Stomach (tissue), 19 donors: ENCODE measurements around the gene APLNR. TPM values are rescaled to one million over a fixed set of nuclear protein-coding genes. Genes with fewer than 3 reads are reported as not detected.
"Not testable (repeated sequence)": the region's sequence is repeated elsewhere in the genome, so short reads cannot be mapped to it uniquely, and the experiment has no call there.

Source experiments
- DNase-seq, 2 donors: peaks; one replicate each; pipeline versions ENCODE4 v3.0.0 to v3.0.0-alpha.2; 2013 to 2019
- H3K27ac ChIP-seq, 5 donors: fragments of 200-600 bp in 4 of 5; sonication (generic) in 4 of 5; one replicate each; pipeline ENCODE4 v1.5.1; 2013 to 2019; ENCODE audit warnings: mild to moderate bottlenecking in 1 of 5, moderate library complexity in 1 of 5
- H3K27me3 ChIP-seq, 3 donors: fragments of 200-600 bp; sonication (generic); one replicate each; pipeline ENCODE4 v1.5.1; 2017 to 2019; ENCODE audit warnings: mixed run types in 1 of 3
- H3K36me3 ChIP-seq, 4 donors: fragments of 200-600 bp; sonication (generic); 1 replicate in 3 of 4; 2 replicates in 1 of 4; pipeline ENCODE4 v1.5.1; 2016 to 2019
- H3K4me1 ChIP-seq, 4 donors: fragments of 200-600 bp; sonication (generic); one replicate each; pipeline ENCODE4 v1.5.1; 2016 to 2019
- H3K4me3 ChIP-seq, 4 donors: fragments of 200-600 bp; sonication (generic) in 3 of 4; one replicate each; pipeline ENCODE4 v1.5.1; 2016 to 2019; ENCODE audit warnings: mild to moderate bottlenecking in 1 of 4
- H3K9me3 ChIP-seq, 4 donors: fragments of 200-600 bp; sonication (generic); one replicate each; pipeline ENCODE4 v1.5.1; 2016 to 2019
- EP300 ChIP-seq: sonication (generic); formaldehyde crosslinking; IDR thresholded peaks from one replicate; pipeline ENCODE4 v1.6.1; 2017; ENCODE audit warnings: antibody characterized with exemption
- POLR2A ChIP-seq, 4 donors: fragments of 450-650 bp; IDR thresholded peaks; one replicate each; pipeline ENCODE4 v1.6.1; 2016; ENCODE audit warnings: antibody characterized with exemption in 4 of 4, control low read depth in 2 of 4, mild to moderate bottlenecking in 1 of 4, moderate library complexity in 1 of 4
- POLR2AphosphoS5 ChIP-seq, 3 donors: sonication (generic); formaldehyde crosslinking; IDR thresholded peaks; one replicate each; pipeline ENCODE4 v1.6.1; 2016; ENCODE audit warnings: antibody characterized with exemption in 3 of 3
- WGBS, 5 donors: extraction: QIAGEN DNeasy Blood & Tissue Kit in 3 of 5; methylation state at CpG; one replicate each; pipeline versions ENCODE4 v1.1.5 to v1.1.7; 2013 to 2018; 5-methylcytosine and 5-hydroxymethylcytosine counted together
- intact Hi-C: fragments of 100-400 bp; cut with DNase I; formaldehyde crosslinking; loops from one replicate; pipeline ENCODE4 v1.15.1; 2023; ENCODE audit warnings: low total_unique reads
- long read RNA-seq, 10 donors: transcript quantifications; one replicate each; lab custom pipeline, GENCODE V29; 2026
- polyA plus RNA-seq, 3 donors: library from polyadenylated mRNA; stranded (reverse); fragments of 200-250 nt; gene quantifications; one replicate each; pipeline ENCODE4 v1.2.3, GENCODE V29; 2013
- total RNA-seq, 5 donors: library from RNA; depleted of rRNA; stranded (reverse); fragments of >200 nt; gene quantifications; one replicate each; pipeline versions ENCODE4 v1.1.0 to v1.2.3, GENCODE V29; 2014 to 2016
- TF ChIP-seq, protein P1 (sequence below), 7 experiments: fragments of 450-650 bp in 4 of 7; fragments of 200-600 bp in 3 of 7; sonication (generic) in 3 of 7; IDR thresholded peaks; one replicate each; pipeline ENCODE4 v1.5.1; 2016 to 2019; ENCODE audit warnings: antibody characterized with exemption in 7 of 7, control low read depth in 2 of 7, mild to moderate bottlenecking in 1 of 7
- donor health status: healthy with polysubstance abuse.
- donor health status: Bipolar disorder and iron deficiency.
- donor health status: healthy.

APLNR gene
- total RNA-seq (10 to 100 TPM in 1 of 5 donors, 1 to 10 TPM in 2, not detected in 2; 2.3 to 12.1 (median 5.1) TPM), polyA plus RNA-seq (1 to 10 TPM in 1 of 3 donors, under 1 TPM in 2; 0.43 to 1.1 (median 1.00) TPM)
- long read RNA-seq, donor 1, transcript APLNR-202 (1 exons, 3,609 nt) = major isoform, 39 of 39 reads
- long read RNA-seq, donor 1, partial matches to known transcripts = 0 of 39 reads
- long read RNA-seq, donor 1, other reads (novel, unspliced or antisense) = 0 of 39 reads
- long read RNA-seq, donor 2, transcript APLNR-202 (1 exons, 3,609 nt) = major isoform, 29 of 30 reads
- long read RNA-seq, donor 2, partial matches to known transcripts = 0 of 30 reads
- long read RNA-seq, donor 2, other reads (novel, unspliced or antisense) = 0 of 30 reads
- long read RNA-seq, donor 3, transcript APLNR-202 (1 exons, 3,609 nt) = major isoform, 51 of 51 reads
- long read RNA-seq, donor 3, partial matches to known transcripts = 0 of 51 reads
- long read RNA-seq, donor 3, other reads (novel, unspliced or antisense) = 0 of 51 reads
- long read RNA-seq, donor 4, transcript APLNR-202 (1 exons, 3,609 nt) = major isoform, 9 of 9 reads
- long read RNA-seq, donor 4, partial matches to known transcripts = 0 of 9 reads
- long read RNA-seq, donor 4, other reads (novel, unspliced or antisense) = 0 of 9 reads
- long read RNA-seq, donor 5, transcript APLNR-202 (1 exons, 3,609 nt) = major isoform, 95 of 95 reads
- long read RNA-seq, donor 5, partial matches to known transcripts = 0 of 95 reads
- long read RNA-seq, donor 5, other reads (novel, unspliced or antisense) = 0 of 95 reads
- long read RNA-seq, donor 6, transcript APLNR-201 (2 exons, 1,726 nt) = minor isoform, 5 of 131 reads
- long read RNA-seq, donor 6, transcript APLNR-202 (1 exons, 3,609 nt) = major isoform, 126 of 131 reads
- long read RNA-seq, donor 6, partial matches to known transcripts = 0 of 131 reads
- long read RNA-seq, donor 6, other reads (novel, unspliced or antisense) = 0 of 131 reads
- long read RNA-seq, donor 7, transcript APLNR-202 (1 exons, 3,609 nt) = major isoform, 78 of 78 reads
- long read RNA-seq, donor 7, partial matches to known transcripts = 0 of 78 reads
- long read RNA-seq, donor 7, other reads (novel, unspliced or antisense) = 0 of 78 reads
- long read RNA-seq, donor 8, transcript APLNR-202 (1 exons, 3,609 nt) = major isoform, 58 of 59 reads
- long read RNA-seq, donor 8, partial matches to known transcripts = 0 of 59 reads
- long read RNA-seq, donor 8, other reads (novel, unspliced or antisense) = 0 of 59 reads
- long read RNA-seq, donor 9, transcript APLNR-202 (1 exons, 3,609 nt) = major isoform, 108 of 108 reads
- long read RNA-seq, donor 9, partial matches to known transcripts = 0 of 108 reads
- long read RNA-seq, donor 9, other reads (novel, unspliced or antisense) = 0 of 108 reads
- long read RNA-seq, donor 10, transcript APLNR-202 (1 exons, 3,609 nt) = major isoform, 23 of 24 reads
- long read RNA-seq, donor 10, partial matches to known transcripts = 0 of 24 reads
- long read RNA-seq, donor 10, other reads (novel, unspliced or antisense) = 0 of 24 reads

DNA sequence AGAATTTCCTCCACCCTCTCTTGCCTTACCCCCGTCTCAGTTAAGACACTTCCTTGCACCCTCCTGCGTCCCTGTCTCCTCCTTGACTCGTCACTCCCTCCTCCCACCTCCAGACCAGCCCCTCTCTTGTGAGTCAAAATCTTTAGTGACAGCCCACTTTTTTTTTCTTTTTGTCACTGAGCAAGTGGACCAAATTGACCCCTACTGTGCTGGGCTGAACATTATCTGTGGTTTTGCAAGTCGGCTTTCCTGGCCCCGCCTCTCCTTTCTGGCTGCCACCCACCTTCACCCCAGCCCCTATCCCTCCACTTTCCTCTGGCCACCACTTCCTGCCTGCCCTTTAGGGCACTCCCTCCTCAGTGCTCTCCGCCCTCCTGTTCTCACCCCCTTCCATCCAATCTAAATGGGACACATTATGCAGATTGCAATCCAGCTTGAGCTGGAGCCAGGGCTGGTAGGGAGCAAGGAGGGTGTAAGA, at the start of gene APLNR:
Gene APLNR (minus strand): TSS at position 47 of the 478 bp plus-strand sequence. CDS start 246 bp downstream, outside the sequence.
- H3K27ac ChIP-seq = peak within 1 kb of the TSS in 1 of 5 donors; percentile 34
- no peaks in the 10 kb centered on the region for H3K36me3 ChIP-seq
- peaks cover 0 to 55% (median 3%) of the 10 kb centered on the region in 3 donors for H3K27me3 ChIP-seq
- peaks cover 0 to 15% (median 6%) of the 10 kb centered on the region in 4 donors for H3K4me1 ChIP-seq
- intact Hi-C loops = no loop called here
- WGBS, 5 donors = 24 to 37% (median 25%) methylated on average over 6 of the region's 6 CpGs
- peak in 1 of 2 donors; percentile 47 for DNase-seq
- no peak within 1 kb of the TSS for H3K4me3 ChIP-seq
- no peaks in the 10 kb centered on the region for H3K9me3 ChIP-seq
- TF ChIP-seq POLR2A (IDR thresholded peaks at IDR 0.05) = no peak
- TF ChIP-seq, protein P1, sequence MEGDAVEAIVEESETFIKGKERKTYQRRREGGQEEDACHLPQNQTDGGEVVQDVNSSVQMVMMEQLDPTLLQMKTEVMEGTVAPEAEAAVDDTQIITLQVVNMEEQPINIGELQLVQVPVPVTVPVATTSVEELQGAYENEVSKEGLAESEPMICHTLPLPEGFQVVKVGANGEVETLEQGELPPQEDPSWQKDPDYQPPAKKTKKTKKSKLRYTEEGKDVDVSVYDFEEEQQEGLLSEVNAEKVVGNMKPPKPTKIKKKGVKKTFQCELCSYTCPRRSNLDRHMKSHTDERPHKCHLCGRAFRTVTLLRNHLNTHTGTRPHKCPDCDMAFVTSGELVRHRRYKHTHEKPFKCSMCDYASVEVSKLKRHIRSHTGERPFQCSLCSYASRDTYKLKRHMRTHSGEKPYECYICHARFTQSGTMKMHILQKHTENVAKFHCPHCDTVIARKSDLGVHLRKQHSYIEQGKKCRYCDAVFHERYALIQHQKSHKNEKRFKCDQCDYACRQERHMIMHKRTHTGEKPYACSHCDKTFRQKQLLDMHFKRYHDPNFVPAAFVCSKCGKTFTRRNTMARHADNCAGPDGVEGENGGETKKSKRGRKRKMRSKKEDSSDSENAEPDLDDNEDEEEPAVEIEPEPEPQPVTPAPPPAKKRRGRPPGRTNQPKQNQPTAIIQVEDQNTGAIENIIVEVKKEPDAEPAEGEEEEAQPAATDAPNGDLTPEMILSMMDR (IDR thresholded peaks at IDR 0.05) = no peak
- TF ChIP-seq EP300 = no peak
- TF ChIP-seq POLR2AphosphoS5 (IDR thresholded peaks at IDR 0.05) = no peak

DNA sequence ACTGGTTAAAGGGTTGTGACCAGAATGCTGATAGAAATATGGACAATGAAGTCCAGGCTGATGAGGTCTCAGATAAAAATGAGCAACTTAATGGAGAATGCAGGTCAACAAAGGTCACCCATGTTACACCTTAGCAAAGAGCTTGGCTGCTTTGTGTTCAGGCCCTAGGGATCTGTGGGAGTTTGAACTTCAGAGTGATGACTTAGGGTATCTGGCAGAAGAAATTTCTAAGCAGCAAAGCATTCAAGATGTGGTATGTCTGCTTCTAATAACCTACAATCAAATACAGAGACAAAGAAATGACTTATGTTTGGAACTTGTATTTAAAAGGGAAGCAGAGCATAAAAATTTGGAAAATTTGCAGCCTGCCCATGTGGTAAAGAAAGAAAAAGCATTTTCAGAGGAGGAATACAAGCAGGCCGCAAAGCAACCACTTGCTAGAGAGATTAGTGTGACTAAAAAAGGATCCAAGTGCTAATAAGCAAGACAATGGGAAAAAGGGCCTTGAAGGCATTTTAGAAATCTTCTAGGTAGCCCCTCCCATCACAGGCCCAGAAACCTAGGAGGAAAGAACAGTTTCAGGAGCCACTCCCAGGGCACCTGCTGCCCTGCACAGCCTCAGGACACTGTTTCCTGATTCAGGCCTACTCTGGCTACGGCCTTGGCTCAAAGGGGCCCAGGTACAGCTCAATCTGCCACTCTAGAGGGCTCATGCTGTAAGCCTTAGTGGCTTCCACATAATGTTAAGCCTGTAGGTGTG, 46.4 kb upstream of the APLNR start:
- H3K4me1 ChIP-seq = peaks cover 0 to 9% (median 4%) of the 10 kb centered on the region in 4 donors
- H3K4me3 ChIP-seq = no peak overlapping the region
- TF ChIP-seq POLR2AphosphoS5 (IDR thresholded peaks at IDR 0.05) (no peak), EP300 (no peak), POLR2A (IDR thresholded peaks at IDR 0.05) (no peak)
- TF ChIP-seq, protein P1 (IDR thresholded peaks at IDR 0.05) = no peak
- 64 to 80% (median 72%) methylated on average over 2 of the region's 2 CpGs for WGBS, 5 donors
- no peak for DNase-seq
- no peaks in the 10 kb centered on the region for H3K9me3 ChIP-seq
- H3K36me3 ChIP-seq = no peaks in the 10 kb centered on the region
- no peak overlapping the region for H3K27ac ChIP-seq
- no peaks in the 10 kb centered on the region for H3K27me3 ChIP-seq
- intact Hi-C loops = no loop called here

DNA sequence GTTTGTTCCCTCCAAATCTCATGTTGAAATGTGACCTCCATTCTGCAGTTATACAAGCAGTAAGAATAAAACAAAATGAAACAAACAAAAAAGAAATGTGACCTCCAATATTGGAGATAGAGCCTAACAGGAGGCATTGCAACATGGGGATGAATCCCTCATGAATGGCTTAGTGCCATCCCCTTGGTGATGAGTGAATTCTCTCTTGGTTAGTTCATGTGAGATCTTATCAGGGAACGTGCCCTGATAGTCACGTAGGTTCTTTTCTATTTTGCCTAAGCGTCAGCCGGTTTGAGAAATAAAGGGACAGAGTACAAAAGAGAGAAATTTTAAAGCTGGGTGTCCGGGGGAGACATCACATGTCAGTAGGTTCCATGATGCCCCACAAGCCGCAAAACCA, 44.5 kb upstream of the APLNR start:
- DNase-seq, H3K36me3 ChIP-seq, intact Hi-C loops, H3K4me3 ChIP-seq, H3K27ac ChIP-seq, H3K27me3 ChIP-seq, H3K9me3 ChIP-seq: not testable (repeated sequence)
- 87 to 94% (median 91%) methylated on average over 6 of the region's 6 CpGs for WGBS, 5 donors
- H3K4me1 ChIP-seq = peaks cover 4 to 22% (median 16%) of the 10 kb centered on the region in 4 donors

DNA sequence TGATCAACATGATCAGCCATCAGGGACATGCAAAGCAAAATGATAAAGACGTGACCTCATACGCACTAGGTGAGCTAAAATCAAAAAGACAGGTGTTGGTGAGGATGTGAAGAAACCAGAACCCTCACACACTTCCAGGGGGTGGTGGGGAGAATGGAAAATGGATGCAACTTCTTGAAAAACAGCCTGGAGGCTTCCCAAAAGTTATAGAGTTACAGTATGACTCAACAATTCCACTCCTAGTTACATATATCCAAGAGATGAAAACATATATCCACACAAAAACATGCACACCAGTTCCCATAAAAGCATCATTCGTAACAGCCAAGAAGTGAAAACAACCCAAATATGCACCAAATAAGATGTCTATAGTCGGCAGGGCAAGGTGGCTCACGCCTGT, 42.1 kb upstream of the APLNR start:
- peaks cover 4 to 22% (median 16%) of the 10 kb centered on the region in 4 donors for H3K4me1 ChIP-seq
- no peaks in the 10 kb centered on the region for H3K9me3 ChIP-seq
- intact Hi-C loops = no loop called here
- DNase-seq = no peak
- H3K27me3 ChIP-seq = no peaks in the 10 kb centered on the region
- no peak overlapping the region for H3K4me3 ChIP-seq
- no peak overlapping the region for H3K27ac ChIP-seq
- H3K36me3 ChIP-seq = no peaks in the 10 kb centered on the region
- TF ChIP-seq POLR2AphosphoS5 (IDR thresholded peaks at IDR 0.05) = no peak
- no peak for TF ChIP-seq EP300
- TF ChIP-seq POLR2A (IDR thresholded peaks at IDR 0.05) = no peak
- TF ChIP-seq, protein P1 (IDR thresholded peaks at IDR 0.05) = no peak
- 89 to 96% (median 92%) methylated on average over 5 of the region's 5 CpGs for WGBS, 5 donors
